HG03139 (cell line): ENCODE measurements around the gene PRR20B.
"Not testable (repeated sequence)": the region's sequence is repeated elsewhere in the genome, so short reads cannot be mapped to it uniquely, and the experiment has no call there.

Source experiments
- ATAC-seq: cut with Tn5 transposase; IDR thresholded peaks from one replicate; pipeline ENCODE4 v1.9.1; 2021; ENCODE audit not compliant: unreplicated experiment

PRR20B gene

GRCh38 chr13:57147188-57147587, at the start of gene PRR20B:
TSS of gene PRR20B (plus strand) at chr13:57147488. CDS start at chr13:57147875, 387 bp downstream.
- not testable (repeated sequence) for ATAC-seq

- no peak for ATAC-seq
These were observed 32.3 kb upstream of the PRR20B start for GRCh38 chr13:57114945-57115344.

GRCh38 chr13:57123681-57124080, 23.6 kb upstream of the PRR20B start:
- no peak for ATAC-seq

GRCh38 chr13:57128909-57129308, 18.4 kb upstream of the PRR20B start:
- no peak for ATAC-seq

- no peak for ATAC-seq
These were observed 11.2 kb upstream of the PRR20B start for GRCh38 chr13:57136093-57136492.

- no peak for ATAC-seq
These were observed 9.7 kb upstream of the PRR20B start for GRCh38 chr13:57137585-57137984.

- no peak for ATAC-seq
These were observed 8.3 kb upstream of the PRR20B start for GRCh38 chr13:57138988-57139387.

GRCh38 chr13:57139781-57140180, 7.5 kb upstream of the PRR20B start:
- not testable (repeated sequence) for ATAC-seq

GRCh38 chr13:57140235-57140968, 6.9 kb upstream of the PRR20B start, which contains the start of gene PRR20A:
TSS of gene PRR20A (plus strand) at chr13:57140918. CDS start at chr13:57141305, 387 bp downstream.
- not testable (repeated sequence) for ATAC-seq

- ATAC-seq = not testable (repeated sequence)
These were observed 818 bp downstream of the PRR20B start for GRCh38 chr13:57148106-57148505.

- not testable (repeated sequence) for ATAC-seq
These were observed 6.5 kb downstream of the PRR20B start, which contains the start of gene PRR20C for GRCh38 chr13:57153761-57154160. TSS of gene PRR20C (plus strand) at chr13:57154061. CDS start at chr13:57154448, 387 bp downstream.

GRCh38 chr13:57160332-57160731, 13.0 kb downstream of the PRR20B start, which contains the start of gene PRR20D:
TSS of gene PRR20D (plus strand) at chr13:57160632. CDS start at chr13:57161019, 387 bp downstream.
- not testable (repeated sequence) for ATAC-seq

GRCh38 chr13:57166897-57167296, 19.6 kb downstream of the PRR20B start, which contains the start of gene PRR20E:
TSS of gene PRR20E (plus strand) at chr13:57167197. CDS start at chr13:57167584, 387 bp downstream.
- not testable (repeated sequence) for ATAC-seq

- no peak for ATAC-seq
These were observed 44.4 kb downstream of the PRR20B start for GRCh38 chr13:57191667-57192066.
